ENCODE results near the gene C3orf80. TPM values are rescaled to one million over a fixed set of nuclear protein-coding genes. Genes with fewer than 3 reads are reported as not detected.

Gene C3orf80
- not detected in 2 replicates for total RNA-seq

DNA sequence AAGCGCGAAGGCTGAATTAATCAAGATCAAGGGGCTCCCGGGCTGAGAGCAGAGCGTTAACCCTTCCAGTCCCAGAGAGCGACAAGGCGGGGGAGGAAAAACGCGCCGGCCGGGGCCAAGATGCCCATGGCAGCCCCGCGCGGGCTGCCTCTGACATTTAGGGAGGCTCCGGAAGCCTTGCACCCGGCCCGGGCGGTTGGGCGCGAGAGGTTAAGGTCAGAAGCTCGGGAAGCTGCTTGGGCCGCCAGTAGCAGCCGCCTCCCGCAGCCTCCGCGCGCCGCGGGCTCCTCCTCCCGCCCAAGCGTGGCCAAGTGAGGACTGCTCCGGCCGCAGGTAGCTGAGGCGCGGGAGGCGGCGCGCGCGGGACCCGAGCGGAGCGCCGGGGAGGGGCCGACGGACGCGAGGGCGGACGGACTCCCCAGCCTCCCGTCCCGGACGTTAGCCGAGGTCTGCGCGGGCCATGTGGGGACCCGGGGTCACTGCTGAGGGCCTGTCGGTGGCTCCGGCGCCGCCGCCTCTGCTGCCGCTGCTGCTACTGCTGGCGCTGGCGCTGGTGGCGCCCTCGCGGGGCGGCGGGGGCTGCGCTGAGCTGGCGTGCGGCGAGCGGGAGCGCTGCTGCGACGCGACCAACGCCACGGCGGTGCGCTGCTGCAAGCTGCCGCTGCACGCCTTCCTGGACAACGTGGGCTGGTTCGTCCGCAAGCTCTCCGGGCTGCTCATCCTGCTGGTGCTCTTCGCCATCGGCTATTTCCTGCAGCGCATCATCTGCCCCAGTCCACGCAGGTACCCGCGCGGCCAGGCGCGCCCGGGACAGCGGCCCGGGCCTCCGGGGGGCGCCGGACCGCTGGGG is at the start of gene C3orf80:
Gene C3orf80 (plus strand): TSS at position 247 of the 850 bp plus-strand sequence. CDS start 214 bp downstream, at position 461.

Other genes starting within 250 kb of the C3orf80 start
- not detected in 2 replicates for gene IL12A, start 236.6 kb upstream of the C3orf80 start, total RNA-seq
- gene IFT80, start 173.8 kb downstream of the C3orf80 start, total RNA-seq: 31.5 and 31.9 TPM in 2 replicates
- 23.1 and 27.9 TPM in 2 replicates for gene SMC4, start 174.2 kb downstream of the C3orf80 start, total RNA-seq
- 4.1 and 10.7 TPM in 2 replicates for gene TRIM59, start 224.4 kb downstream of the C3orf80 start, total RNA-seq

All from pericardium fibroblast (primary cell).